HepG2 (cell line): Measurements from ENCODE around the gene DAB1. TPM values are rescaled to one million over a fixed set of nuclear protein-coding genes. Genes with fewer than 3 reads are reported as not detected.

Source experiments
- ETS1 ChIP-seq: sonication (generic); formaldehyde crosslinking; IDR thresholded peaks from 2 replicates; pipeline ENCODE4 v1.4.0; 2020; ENCODE audit warnings: missing genetic modification reagents
- GABPA ChIP-seq, 2 experiments: IDR thresholded peaks; 2 replicates each; pipeline ENCODE4 v1.6.1; 2011 to 2016; ENCODE audit warnings: low read depth in 2 of 2, low read length in 1 of 2, missing biosample characterization in 1 of 2, missing genetic modification characterization in 1 of 2
- HMGXB4 ChIP-seq, 2 experiments: sonication (generic) in 1 of 2; formaldehyde crosslinking in 1 of 2; IDR thresholded peaks; 2 replicates each; pipeline versions ENCODE4 v1.4.0 to v1.6.1; 2018 to 2020; ENCODE audit warnings: missing genetic modification reagents in 2 of 2, borderline replicate concordance in 1 of 2, low read depth in 1 of 2, mild to moderate bottlenecking in 1 of 2, missing biosample characterization in 1 of 2
- MXD4 ChIP-seq: IDR thresholded peaks from 2 replicates; pipeline ENCODE4 v1.6.1; 2016; ENCODE audit warnings: mild to moderate bottlenecking, missing biosample characterization, missing genetic modification reagents
- RARA ChIP-seq: IDR thresholded peaks from 2 replicates; pipeline ENCODE4 v1.6.1; 2016; ENCODE audit warnings: missing genetic modification reagents, missing compliant biosample characterization
- RBAK ChIP-seq: sonication (generic); formaldehyde crosslinking; IDR thresholded peaks from 2 replicates; pipeline ENCODE4 v1.5.1; 2020; ENCODE audit warnings: mild to moderate bottlenecking, missing genetic modification reagents
- THAP7 ChIP-seq: sonication (generic); formaldehyde crosslinking; IDR thresholded peaks from 2 replicates; pipeline ENCODE4 v1.8.1; 2023; ENCODE audit warnings: mild to moderate bottlenecking, missing genetic modification reagents
- ZBTB4 ChIP-seq: sonication (generic); formaldehyde crosslinking; IDR thresholded peaks from 2 replicates; pipeline ENCODE4 v1.4.0; 2020; ENCODE audit warnings: missing genetic modification reagents, mild to moderate bottlenecking, borderline replicate concordance
- ZMYM4 ChIP-seq: sonication (generic); formaldehyde crosslinking; IDR thresholded peaks from 2 replicates; pipeline ENCODE4 v1.8.1; 2023; ENCODE audit warnings: mild to moderate bottlenecking, missing genetic modification reagents
- ZNF101 ChIP-seq: sonication (generic); formaldehyde crosslinking; IDR thresholded peaks from 2 replicates; pipeline ENCODE4 v1.4.0; 2020; ENCODE audit warnings: mild to moderate bottlenecking, low read depth, missing genetic modification reagents, borderline replicate concordance
- ZNF20 ChIP-seq: sonication (generic); formaldehyde crosslinking; IDR thresholded peaks from 2 replicates; pipeline ENCODE4 v1.4.0; 2020; ENCODE audit warnings: mild to moderate bottlenecking, moderate library complexity, missing genetic modification reagents
- ZNF468 ChIP-seq: sonication (generic); formaldehyde crosslinking; IDR thresholded peaks from 2 replicates; pipeline ENCODE4 v1.8.0; 2022; ENCODE audit warnings: mild to moderate bottlenecking, moderate library complexity, missing genetic modification reagents
- ZNF609 ChIP-seq: sonication (generic); formaldehyde crosslinking; IDR thresholded peaks from 2 replicates; pipeline ENCODE4 v1.4.0; 2020; ENCODE audit warnings: mild to moderate bottlenecking, missing genetic modification reagents, borderline replicate concordance
- ZNF784 ChIP-seq: sonication (generic); formaldehyde crosslinking; IDR thresholded peaks from 2 replicates; pipeline ENCODE4 v1.5.1; 2020; ENCODE audit warnings: missing genetic modification reagents, mild to moderate bottlenecking, borderline replicate concordance
- polyA plus RNA-seq, 8 experiments: library from polyadenylated mRNA; depleted of rRNA in 3 of 8; stranded (reverse) in 7 of 8; unstranded in 1 of 8; fragments of >200 nt; fragmentation: Illumina TruSeq in 4 of 8; extraction: Trizol in 4 of 8; gene quantifications; 2 replicates each; pipeline versions ENCODE4 v1.2.1 to v1.2.3, GENCODE V29; 2011 to 2016; ENCODE audit warnings: low read depth in 4 of 8, missing spikeins in 1 of 8, mixed read lengths in 1 of 8; ENCODE audit not compliant: insufficient read depth in 1 of 8
- total RNA-seq, 5 experiments: library from RNA; depleted of rRNA; stranded (reverse); fragments of >200 nt; fragmentation: Illumina TruSeq; extraction: Trizol; gene quantifications; 2 replicates each; pipeline ENCODE4 v1.2.3, GENCODE V29; 2016; ENCODE audit warnings: low read depth in 1 of 5

The DAB1 gene
- total and polyA plus RNA-seq, 2 of the 13 experiments (the other 11 are each of a cell fraction or from before 2014, with no cell fraction given), result 0.04 to 0.13 TPM

- no peak for TF ChIP-seq RBAK (CRISPR knock-in tag)
- peak; percentile 54; the same call in 1 of the 2 replicates for TF ChIP-seq ZNF784
- TF ChIP-seq RARA, result peak; percentile 79
- no peak for TF ChIP-seq ZBTB4
- TF ChIP-seq GABPA (IDR thresholded peaks at IDR 0.05; ENCODE audit: low read depth, low read length), result no peak
- TF ChIP-seq GABPA (CRISPR knock-in tag; IDR thresholded peaks at IDR 0.05; ENCODE audit: low read depth), result no peak
- TF ChIP-seq ZNF609, result peak; percentile 49; the same call in 1 of the 2 replicates
- TF ChIP-seq HMGXB4 (CRISPR knock-in tag; IDR thresholded peaks at IDR 0.05; ENCODE audit: borderline replicate concordance in 1 of 2, low read depth in 1 of 2), result no peak; a peak in 1 of 4 replicates
- TF ChIP-seq ZNF101 (CRISPR knock-in tag), result no peak
- TF ChIP-seq THAP7 (CRISPR knock-in tag), result no peak
- TF ChIP-seq ETS1 (CRISPR knock-in tag), result no peak
- no peak for TF ChIP-seq MXD4 (CRISPR knock-in tag)
- TF ChIP-seq ZMYM4 (CRISPR knock-in tag), result peak; percentile 63; the same call in 1 of the 2 replicates
- TF ChIP-seq ZNF20 (CRISPR knock-in tag), result no peak
- TF ChIP-seq ZNF468 (CRISPR knock-in tag), result no peak
Observed at GRCh38 chr1:56965916-56966697, 457.8 kb downstream of the DAB1 start, which contains the start of gene C8B (continued).
